ENCODE results near the gene ELOVL2. TPM values are rescaled to one million over a fixed set of nuclear protein-coding genes. Genes with fewer than 3 reads are reported as not detected.
A peak's percentile ranks its signal among the peaks of the same experiment; 100 is the strongest.

Gene ELOVL2
- total RNA-seq, 1 donor from 2014 or later: under 0.01 TPM

DNA sequence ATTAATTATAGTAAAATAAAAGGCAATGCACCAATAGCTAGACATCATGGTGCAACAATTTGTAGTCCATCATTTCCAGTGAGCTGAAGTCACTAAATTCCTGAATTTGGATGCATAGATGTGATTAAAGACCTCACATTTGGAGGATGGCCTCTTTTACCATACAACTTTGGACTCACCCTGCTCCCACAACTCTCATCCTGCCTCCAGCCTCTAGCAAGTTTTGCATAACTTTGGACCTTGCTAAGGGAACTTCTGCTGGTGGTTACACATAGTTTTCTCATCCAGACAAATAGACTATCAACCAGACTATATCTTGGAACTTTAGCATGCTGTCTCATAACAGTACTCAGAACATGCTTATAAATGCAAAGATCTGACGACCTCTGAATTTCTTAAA lies 12.8 kb upstream of the ELOVL2 start:
- no peak for DNase-seq

DNA sequence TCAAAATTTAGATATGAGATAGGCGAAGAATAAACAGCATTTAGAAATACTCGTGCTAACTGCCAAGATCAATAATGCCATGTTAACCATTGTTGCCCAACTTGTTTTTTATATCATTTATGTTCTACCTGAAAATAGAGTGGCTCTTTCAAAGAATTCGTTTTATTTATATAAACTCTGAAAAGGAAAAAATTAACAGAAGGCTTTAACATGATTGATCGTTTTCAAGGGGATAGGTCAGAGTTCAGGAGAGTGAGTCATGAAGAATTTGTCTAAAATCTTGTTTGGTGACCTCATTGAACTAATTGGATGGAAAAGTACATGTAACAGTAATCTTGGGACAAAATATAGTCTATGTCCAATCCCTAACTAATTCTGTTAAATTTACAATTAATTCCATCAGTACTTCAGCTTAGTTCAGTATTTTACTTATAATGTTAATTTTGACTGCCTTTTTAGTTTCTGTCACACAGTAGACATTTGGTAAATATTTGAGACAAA lies 11.1 kb upstream of the ELOVL2 start:
- DNase-seq: no peak

DNA sequence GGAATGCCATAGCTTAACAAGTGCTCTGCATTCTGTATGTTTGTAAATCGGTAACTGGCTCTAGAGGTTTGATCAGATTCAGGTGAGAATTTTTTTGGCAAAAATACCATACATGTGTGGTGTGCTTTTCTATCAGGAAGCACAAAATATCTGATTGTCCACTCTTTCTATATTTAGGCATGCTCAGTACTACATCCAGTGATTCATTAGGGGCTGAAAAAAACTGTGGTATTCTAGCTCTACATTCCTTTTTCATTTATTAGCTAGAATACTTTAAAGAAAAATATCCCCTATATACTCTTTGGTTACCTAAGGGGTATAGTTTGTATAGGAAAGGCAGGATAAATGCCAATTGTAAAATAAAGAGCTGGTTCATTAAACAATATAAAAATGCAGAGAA lies 10.6 kb upstream of the ELOVL2 start:
- no peak for DNase-seq

DNA sequence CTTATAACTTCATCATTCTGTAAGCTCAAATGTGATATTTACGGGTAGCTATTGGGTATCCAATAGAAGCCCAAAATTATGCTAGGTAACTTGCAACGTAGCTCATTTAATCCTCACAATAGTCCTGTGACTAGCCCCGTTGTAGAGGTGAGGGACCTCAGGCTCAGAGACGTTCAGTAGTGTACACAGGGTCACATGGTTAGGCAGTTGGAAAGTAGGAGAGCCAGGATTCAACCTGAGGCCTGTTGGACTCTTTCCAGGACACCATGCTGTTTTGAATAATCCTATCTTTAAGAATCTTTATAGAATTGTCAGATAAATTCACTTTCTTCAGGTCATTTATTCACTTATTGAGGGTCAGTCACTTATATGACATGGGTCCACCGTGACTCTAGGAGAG lies 9.2 kb upstream of the ELOVL2 start:
- no peak for DNase-seq

DNA sequence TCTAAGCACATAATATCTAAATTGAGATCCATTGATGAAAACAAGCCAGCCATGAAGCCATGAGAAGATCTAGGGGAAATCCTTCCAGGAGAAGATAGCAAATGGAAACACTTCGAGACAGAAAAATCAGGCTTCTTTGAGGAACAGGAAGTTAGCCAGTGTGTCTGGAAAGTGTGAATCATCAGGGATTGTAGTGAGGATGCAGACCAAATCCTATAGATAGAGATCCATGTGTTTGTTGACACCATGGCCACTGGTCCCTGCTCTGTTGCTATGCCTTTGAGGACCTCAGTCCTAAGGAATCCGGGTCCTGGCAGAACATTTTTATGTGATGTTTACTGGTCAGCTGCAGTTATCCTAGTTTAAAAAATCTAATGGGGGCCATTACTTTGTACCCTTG lies 6.6 kb upstream of the ELOVL2 start:
- DNase-seq: peak; percentile 19

DNA sequence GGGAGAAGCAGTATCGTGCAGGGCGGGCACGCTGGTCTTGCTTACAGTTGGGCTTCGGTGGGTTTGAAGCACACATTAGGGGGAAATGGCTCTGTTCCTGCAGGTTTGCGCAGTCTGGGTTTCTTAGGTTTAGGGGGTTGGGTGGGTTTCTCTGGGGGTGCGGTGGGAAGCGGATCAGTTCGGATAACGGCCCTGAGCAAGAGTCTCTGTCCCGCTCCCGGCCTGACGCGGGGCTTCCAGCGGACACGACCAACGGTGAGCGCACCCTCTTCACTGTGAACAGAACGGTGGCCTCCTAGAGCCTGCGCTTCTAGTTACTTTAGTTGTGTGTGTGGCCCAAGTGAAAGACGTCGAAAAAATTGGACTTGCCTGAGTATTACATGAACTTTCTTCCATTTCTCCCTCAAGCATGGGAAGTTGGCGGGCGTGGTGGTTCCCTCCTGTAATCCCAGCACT lies 635 bp upstream of the ELOVL2 start:
- no peak for DNase-seq

DNA sequence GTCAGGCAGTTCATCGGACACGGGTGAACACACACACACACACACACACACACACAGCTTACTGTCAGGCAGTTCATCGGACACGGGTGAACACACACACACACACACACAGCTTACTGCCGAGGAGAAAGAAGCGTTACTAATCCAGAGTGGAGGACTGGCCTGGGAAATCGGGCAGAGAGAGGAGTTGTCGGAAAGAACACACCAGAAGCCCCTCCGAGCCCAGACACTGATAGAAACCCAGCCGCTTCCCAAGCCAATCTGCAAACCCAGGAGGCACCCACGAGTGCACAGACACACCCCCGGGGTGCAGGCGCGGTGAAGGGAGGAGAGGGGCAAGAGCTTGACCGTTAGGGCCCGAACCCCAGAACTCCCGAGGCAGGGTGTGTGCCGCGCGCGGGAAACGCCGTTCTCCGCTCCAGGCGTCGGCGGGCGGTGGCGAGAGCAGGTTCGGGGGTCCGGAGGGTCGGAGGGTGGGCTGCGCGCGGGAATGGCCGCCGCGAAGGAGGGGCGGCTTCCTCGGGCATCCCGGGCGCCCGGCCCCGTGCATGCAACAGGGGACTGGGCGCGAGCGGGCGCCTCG lies 636 bp downstream of the ELOVL2 start:
- DNase-seq: peak; percentile 5

- DNase-seq: no peak
These were observed 1.2 kb downstream of the ELOVL2 start for GRCh38 chr6:11042750-11043377.

- no peak for DNase-seq
These were observed 1.9 kb downstream of the ELOVL2 start for GRCh38 chr6:11042025-11042749.

- no peak for DNase-seq
These were observed 4.0 kb downstream of the ELOVL2 start for GRCh38 chr6:11040134-11040533.

DNA sequence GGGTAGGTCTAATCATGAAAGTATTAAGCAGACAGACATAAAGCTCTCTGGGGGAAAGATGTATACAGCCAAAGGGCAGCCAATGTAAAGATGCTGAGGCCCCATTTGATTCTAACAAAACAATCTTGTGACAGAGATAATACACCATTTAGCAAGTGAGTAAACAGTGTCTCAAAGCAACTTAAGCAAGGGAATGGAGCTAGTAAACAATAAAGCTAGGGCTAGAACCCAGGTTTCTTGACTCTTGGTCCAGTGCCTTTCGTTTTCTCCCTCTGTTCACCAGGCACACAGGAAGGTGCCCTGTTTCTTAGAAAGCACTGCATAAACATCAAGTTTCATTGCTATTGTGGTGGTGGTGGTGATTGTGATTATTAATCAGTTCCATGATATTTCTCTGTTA lies 5.1 kb downstream of the ELOVL2 start:
- no peak for DNase-seq

GRCh38 chr6:11036977-11037430 lies 7.1 kb downstream of the ELOVL2 start:
- DNase-seq: no peak

DNA sequence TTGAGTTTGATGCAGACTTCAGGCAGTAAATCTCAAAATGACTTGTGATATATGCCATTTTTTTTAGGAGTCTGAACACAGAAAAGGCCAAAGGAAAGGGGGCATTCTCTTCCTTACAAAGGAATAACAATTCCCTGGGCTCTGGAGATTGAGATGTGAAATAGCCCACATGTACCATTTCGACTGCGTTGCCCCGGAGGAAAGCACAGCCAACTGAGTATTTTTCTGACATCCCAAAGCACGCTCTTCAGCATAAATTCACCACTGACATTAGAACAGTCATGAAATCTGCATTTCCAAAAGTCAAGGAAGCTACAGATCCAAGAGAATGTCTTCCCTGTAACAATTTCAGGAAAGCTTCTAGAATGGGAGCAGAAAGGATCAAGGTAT lies 7.8 kb downstream of the ELOVL2 start:
- DNase-seq: no peak

GRCh38 chr6:11035616-11036350 lies 8.3 kb downstream of the ELOVL2 start:
- no peak for DNase-seq

GRCh38 chr6:11033825-11034224 lies 10.3 kb downstream of the ELOVL2 start:
- DNase-seq: no peak

DNA sequence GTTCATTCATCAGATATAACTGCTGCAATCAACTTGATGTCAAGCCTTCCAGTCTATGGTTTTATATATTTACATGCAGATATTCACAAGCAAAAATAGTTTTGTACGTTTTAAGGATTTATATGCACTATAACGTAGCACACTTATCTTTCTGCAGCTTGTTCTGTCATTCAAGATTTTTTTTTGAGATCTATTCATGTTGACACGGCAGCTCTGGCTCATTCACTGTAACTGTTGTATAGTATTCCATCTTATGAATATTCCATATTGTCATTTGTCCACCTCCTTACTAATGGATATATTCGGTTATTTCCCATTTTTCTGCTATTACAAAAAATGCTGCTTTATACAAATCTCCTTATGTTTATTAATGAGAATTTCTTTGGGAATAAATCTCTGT lies 13.2 kb downstream of the ELOVL2 start:
- no peak for DNase-seq

DNA sequence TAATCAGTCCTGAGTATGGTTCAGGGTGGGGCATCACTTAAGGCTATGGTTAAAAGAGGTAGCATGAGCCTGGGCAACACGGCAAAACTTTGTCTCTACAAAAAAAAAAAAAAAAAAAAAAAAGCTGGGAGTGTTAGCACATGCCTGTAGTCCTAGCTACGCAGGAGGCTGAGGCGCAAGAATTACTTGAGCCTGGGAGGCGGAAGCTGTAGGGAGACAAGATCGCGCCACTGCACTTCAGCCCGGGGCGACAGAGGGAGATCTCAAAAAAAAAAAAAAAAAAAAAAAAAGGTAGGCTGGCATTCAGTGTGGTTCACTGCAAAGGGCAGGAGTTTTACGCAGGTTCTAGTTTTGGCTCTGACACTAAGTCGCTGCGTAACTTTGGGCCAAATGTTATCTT lies 15.1 kb downstream of the ELOVL2 start:
- DNase-seq: no peak

DNA sequence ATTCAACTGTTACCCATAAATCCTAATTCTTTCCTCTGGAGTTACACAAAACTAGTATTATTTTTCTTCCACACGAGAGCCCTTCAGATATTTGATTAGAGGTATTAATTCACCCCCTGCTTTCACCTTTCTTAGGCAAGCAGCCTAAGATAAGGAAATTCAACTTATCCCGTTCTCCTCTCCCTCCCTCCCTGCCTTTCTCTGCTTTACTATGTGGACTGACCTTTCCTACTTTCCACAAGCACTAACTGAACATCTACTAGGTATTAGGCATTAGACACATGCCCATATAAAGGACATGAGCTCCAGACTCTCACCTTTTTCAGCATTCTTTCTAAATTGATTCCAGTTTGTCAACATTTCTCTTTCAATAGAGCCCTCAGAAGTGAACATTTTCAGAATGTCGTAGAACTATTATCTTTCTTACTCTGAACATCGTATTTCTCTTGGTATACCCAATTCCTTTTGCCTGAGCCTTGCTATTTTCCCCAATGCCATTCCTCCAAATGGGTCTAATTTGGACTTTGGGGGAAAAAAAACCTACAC lies 16.5 kb downstream of the ELOVL2 start:
- DNase-seq: no peak

GRCh38 chr6:11025921-11026635 lies 18.0 kb downstream of the ELOVL2 start:
- DNase-seq: no peak

- no peak for DNase-seq
These were observed 19.0 kb downstream of the ELOVL2 start for GRCh38 chr6:11025130-11025529.

GRCh38 chr6:11023032-11023431 lies 21.1 kb downstream of the ELOVL2 start:
- DNase-seq: no peak

- no peak for DNase-seq
These were observed 22.4 kb downstream of the ELOVL2 start for GRCh38 chr6:11021714-11022113.

Data from dermis blood vessel endothelial cell (primary cell).